ENCODE data around the gene ACTBL2. TPM values are rescaled to one million over a fixed set of nuclear protein-coding genes. Genes with fewer than 3 reads are reported as not detected.

Gene ACTBL2
- total RNA-seq, 1 donor from 2014 or later: not detected

DNA sequence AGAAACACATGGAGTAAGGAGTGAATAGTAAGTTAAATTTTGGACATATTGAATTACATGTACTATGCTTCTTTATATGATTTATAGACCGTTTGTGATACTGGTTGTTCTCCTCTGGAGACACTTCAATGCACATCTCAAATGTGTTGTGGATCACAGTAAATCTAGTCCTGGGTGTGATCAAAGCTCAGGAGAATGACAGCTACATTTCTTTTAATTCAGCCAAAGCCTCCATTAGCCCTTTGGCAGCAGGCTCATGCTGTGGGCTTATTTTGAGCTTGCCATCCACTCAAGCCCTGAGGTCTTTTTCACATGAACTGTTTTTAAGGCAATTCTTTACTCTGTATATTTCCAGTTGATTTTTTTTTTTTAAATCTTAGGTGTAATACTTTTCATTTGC is 34.6 kb upstream of the ACTBL2 start:
- POLR2A ChIA-PET: no interaction called here
- peaks cover 4% of the 10 kb centered on the region for H3K9me3 Mint-ChIP-seq
- TF ChIP-seq, protein P1, sequence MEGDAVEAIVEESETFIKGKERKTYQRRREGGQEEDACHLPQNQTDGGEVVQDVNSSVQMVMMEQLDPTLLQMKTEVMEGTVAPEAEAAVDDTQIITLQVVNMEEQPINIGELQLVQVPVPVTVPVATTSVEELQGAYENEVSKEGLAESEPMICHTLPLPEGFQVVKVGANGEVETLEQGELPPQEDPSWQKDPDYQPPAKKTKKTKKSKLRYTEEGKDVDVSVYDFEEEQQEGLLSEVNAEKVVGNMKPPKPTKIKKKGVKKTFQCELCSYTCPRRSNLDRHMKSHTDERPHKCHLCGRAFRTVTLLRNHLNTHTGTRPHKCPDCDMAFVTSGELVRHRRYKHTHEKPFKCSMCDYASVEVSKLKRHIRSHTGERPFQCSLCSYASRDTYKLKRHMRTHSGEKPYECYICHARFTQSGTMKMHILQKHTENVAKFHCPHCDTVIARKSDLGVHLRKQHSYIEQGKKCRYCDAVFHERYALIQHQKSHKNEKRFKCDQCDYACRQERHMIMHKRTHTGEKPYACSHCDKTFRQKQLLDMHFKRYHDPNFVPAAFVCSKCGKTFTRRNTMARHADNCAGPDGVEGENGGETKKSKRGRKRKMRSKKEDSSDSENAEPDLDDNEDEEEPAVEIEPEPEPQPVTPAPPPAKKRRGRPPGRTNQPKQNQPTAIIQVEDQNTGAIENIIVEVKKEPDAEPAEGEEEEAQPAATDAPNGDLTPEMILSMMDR (IDR thresholded peaks at IDR 0.05): no peak
- ATAC-seq (ENCODE audit: low read depth) (no peak), DNase-seq (no peak)
- H3K4me1 Mint-ChIP-seq: no peaks in the 10 kb centered on the region
- no peak overlapping the region for H3K4me3 Mint-ChIP-seq
- CTCF ChIA-PET: no interaction called here
- no peaks in the 10 kb centered on the region for H3K36me3 Mint-ChIP-seq (ENCODE audit: low read depth)
- H3K27me3 Mint-ChIP-seq: peaks cover 5% of the 10 kb centered on the region
- intact Hi-C loops (cut with micrococcal nuclease): no loop called here
- no peak overlapping the region for H3K27ac Mint-ChIP-seq

DNA sequence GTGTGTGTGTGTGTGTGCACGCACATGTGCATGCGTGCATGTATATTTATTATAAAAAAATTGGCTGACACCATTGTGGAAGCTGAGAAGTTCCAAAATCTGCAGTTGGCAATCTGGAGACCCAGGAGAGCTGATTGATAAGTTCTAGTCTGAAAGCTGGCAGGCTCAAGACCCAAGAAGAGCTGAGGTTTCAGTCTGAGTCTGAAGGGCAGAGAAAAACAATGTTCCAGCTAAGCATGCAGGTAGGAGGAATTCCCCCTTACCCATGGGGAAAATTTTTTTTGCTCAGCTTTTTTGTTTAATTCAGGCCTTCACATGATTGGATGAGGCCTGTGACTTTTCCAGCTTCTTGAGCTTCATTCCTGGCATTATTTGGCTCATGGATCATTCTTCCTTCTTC is 31.2 kb upstream of the ACTBL2 start:
- DNase-seq (no peak), ATAC-seq (ENCODE audit: low read depth) (no peak)
- no peaks in the 10 kb centered on the region for H3K36me3 Mint-ChIP-seq (ENCODE audit: low read depth)
- CTCF ChIA-PET: no interaction called here
- no peaks in the 10 kb centered on the region for H3K4me1 Mint-ChIP-seq
- H3K9me3 Mint-ChIP-seq: no peaks in the 10 kb centered on the region
- H3K27me3 Mint-ChIP-seq: peaks cover 17% of the 10 kb centered on the region
- intact Hi-C loops (cut with micrococcal nuclease): no loop called here
- POLR2A ChIA-PET: no interaction called here
- no peak overlapping the region for H3K4me3 Mint-ChIP-seq
- TF ChIP-seq, protein P1 (IDR thresholded peaks at IDR 0.05): no peak
- H3K27ac Mint-ChIP-seq: no peak overlapping the region

DNA sequence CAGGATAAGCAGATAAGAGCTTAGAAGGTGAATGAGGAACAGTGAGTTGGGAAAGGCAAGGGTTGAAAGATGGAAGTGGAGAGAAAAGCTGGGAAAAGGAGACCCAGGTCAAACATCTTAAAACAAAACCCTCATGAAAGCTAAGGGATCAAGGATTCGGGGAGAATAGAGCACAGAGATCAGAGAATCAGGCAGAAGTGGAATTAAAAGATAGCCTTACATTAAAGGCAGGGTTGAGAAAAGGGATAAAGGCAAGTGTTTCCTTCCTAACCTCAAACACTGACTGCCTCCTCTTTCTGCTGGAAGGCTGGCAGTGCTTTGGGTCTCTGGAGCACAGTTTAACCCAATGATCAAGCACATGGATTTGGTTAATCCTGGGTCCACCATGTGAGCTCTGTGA is 28.7 kb upstream of the ACTBL2 start:
- Mint-ChIP-seq H3K9me3 (no peaks in the 10 kb centered on the region), H3K27me3 (peaks cover 15% of the 10 kb centered on the region), H3K27ac (no peak overlapping the region), H3K4me3 (no peak overlapping the region), H3K4me1 (no peaks in the 10 kb centered on the region), H3K36me3 (ENCODE audit: low read depth) (no peaks in the 10 kb centered on the region)
- ATAC-seq (ENCODE audit: low read depth) (no peak), DNase-seq (no peak)
- CTCF ChIA-PET: interaction anchor here (1.2 kb wide), 1 partner anchor 12 kb away, joined by 3 read pairs; no protein-coding TSS in a partner anchor
- POLR2A ChIA-PET: no interaction called here
- TF ChIP-seq, protein P1 (IDR thresholded peaks at IDR 0.05): no peak
- intact Hi-C loops (cut with micrococcal nuclease): no loop called here

DNA sequence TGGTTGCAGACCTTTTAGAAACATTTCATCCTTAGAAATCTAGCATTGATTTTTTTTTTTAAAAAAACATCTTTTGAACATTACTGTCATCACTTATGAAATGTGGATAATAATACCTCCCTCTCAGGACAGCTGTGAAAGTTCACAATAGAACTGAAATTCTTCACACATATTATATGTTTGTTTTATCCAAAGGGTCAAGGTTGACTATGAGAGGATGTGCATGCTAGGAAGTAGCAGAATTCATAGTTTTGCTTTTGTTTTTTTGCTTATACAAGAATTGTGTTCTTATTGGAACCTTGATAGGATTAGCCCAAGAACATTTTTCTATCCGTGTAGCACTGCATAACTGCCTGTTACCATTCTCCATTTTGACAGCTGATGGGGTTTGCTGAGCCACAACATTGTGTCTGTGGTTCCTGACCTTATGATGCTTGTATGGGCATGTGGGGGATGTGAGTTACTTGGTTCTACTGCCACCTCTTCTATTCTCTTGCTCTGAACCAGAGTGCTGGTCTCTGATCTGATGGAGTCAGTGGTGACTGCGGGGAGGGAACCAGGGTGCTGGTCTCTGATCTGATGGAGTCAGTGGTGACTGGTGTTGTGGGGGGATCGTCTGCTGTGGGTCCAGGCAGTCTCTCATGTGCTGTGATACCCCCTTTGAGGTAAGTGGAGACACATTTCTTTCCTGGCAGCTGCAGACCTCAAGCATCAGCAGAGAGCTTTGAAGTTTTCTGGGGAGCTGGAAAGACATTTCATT is 27.1 kb upstream of the ACTBL2 start:
- TF ChIP-seq, protein P1 (IDR thresholded peaks at IDR 0.05): no peak
- intact Hi-C loops (cut with micrococcal nuclease): no loop called here
- ATAC-seq (ENCODE audit: low read depth) (no peak), DNase-seq (no peak)
- Mint-ChIP-seq H3K4me3 (no peak overlapping the region), H3K4me1 (no peaks in the 10 kb centered on the region), H3K27me3 (peaks cover 15% of the 10 kb centered on the region), H3K9me3 (no peaks in the 10 kb centered on the region), H3K36me3 (ENCODE audit: low read depth) (no peaks in the 10 kb centered on the region), H3K27ac (no peak overlapping the region)
- ChIA-PET CTCF (no interaction called here), POLR2A (no interaction called here)

DNA sequence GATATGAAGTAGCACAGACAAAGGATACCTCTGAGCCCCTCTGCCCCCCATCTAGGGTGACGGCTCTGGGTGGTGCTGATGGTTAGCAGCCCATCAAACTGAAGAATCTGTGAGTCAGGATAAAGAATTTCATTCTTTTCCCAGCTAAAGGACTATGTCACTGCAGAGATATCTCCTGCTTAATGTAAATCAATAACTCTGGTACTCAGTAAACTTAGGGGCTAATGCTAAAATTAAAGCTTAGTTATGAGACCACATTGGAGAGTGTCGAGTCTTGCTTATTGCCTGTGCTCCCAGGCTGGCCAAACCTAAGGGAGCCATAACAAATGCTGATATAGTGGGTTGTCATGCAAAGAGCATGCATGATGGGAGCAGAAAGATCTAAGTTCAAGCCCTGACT is 25.6 kb upstream of the ACTBL2 start:
- TF ChIP-seq, protein P1 (IDR thresholded peaks at IDR 0.05): no peak
- no peak for DNase-seq
- no peaks in the 10 kb centered on the region for H3K9me3 Mint-ChIP-seq
- peaks cover 15% of the 10 kb centered on the region for H3K27me3 Mint-ChIP-seq
- ChIA-PET CTCF (no interaction called here), POLR2A (no interaction called here)
- ATAC-seq (ENCODE audit: low read depth): no peak
- no peaks in the 10 kb centered on the region for H3K36me3 Mint-ChIP-seq (ENCODE audit: low read depth)
- H3K4me3 Mint-ChIP-seq: no peak overlapping the region
- H3K4me1 Mint-ChIP-seq: no peaks in the 10 kb centered on the region
- H3K27ac Mint-ChIP-seq: no peak overlapping the region
- intact Hi-C loops (cut with micrococcal nuclease): no loop called here
